Effector memory CD4-positive, alpha-beta T cell (primary cell): ENCODE measurements around the gene MUC4.
"Not testable (repeated sequence)": the region's sequence is repeated elsewhere in the genome, so short reads cannot be mapped to it uniquely, and the experiment has no call there.

Experiments
- DNase-seq, 3 donors: peaks; one replicate each; pipeline ENCODE4 v3.0.0-alpha.2; 2020
- H3K27ac ChIP-seq: 2 replicates; pipeline ENCODE4 v1.7.0; 2013; ENCODE audit warnings: mild to moderate bottlenecking, low read length, moderate library complexity; ENCODE audit not compliant: insufficient read depth, poor library complexity, severe bottlenecking
- H3K27me3 ChIP-seq: replicated peaks from 2 replicates; pipeline ENCODE4 v1.7.0; 2013; ENCODE audit warnings: mild to moderate bottlenecking, low read length; ENCODE audit not compliant: insufficient read depth, control insufficient read depth, poor library complexity, severe bottlenecking
- H3K36me3 ChIP-seq: 2 replicates; pipeline ENCODE4 v1.7.0; 2013; ENCODE audit warnings: mild to moderate bottlenecking, low read length, moderate library complexity; ENCODE audit not compliant: control insufficient read depth, insufficient read depth
- H3K4me1 ChIP-seq: 2 replicates; pipeline ENCODE4 v1.7.0; 2013; ENCODE audit warnings: low read length, mild to moderate bottlenecking; ENCODE audit not compliant: control insufficient read depth, insufficient read depth, poor library complexity, severe bottlenecking
- H3K4me3 ChIP-seq: 2 replicates; pipeline ENCODE4 v1.7.0; 2013; ENCODE audit warnings: low read length, low read depth, mild to moderate bottlenecking; ENCODE audit not compliant: insufficient read depth, poor library complexity, severe bottlenecking
- H3K9me3 ChIP-seq: 2 replicates; pipeline ENCODE4 v1.7.0; 2013; ENCODE audit warnings: mild to moderate bottlenecking, low read length, moderate library complexity; ENCODE audit not compliant: control insufficient read depth

MUC4 gene

DNA sequence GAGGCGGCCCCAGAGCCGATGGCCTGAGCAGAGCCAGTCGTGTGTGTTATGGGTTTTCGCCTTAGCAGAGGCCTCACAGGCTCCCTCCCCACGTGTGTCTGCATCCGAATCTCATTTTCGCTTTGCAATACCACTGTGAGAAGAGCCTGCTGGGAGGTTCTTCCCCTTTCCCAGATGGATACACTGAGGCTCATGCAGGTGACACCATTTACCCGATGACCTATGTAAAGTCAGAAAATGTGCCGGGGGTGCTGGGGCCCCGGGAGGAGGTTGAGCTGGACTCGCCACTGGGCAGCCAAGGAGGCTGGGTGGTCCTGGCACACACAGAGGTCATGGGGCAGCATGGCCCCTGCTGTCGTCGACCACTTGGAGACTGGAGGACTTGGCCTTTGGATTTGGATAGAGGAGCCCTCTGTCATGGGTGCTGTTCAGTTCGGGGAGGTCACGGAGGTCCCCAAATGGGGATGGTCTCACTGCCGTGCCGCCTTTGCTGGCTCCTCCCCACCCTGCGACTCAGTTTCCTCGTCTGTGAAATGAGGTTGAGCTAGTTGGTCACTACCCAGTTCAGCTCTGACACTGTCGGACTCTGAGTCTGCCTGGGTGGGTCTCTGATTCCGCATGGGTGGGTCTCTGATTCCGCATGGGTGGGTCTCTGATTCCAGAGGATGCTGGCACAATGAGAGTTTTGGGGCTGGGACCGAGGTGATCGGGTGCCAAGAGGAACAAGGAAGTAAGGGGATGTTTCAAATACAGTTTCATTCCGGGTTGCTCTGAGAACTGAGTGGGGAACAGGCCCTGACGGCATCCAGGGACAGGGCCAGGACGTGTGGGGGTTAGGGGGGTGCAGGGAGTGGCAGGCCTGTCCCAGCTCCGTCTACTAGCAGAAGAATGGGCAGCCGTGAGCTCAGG is 23.2 kb upstream of the MUC4 start:
- Histone ChIP-seq H3K27me3 (no peaks in the 10 kb centered on the region), H3K36me3 (no peaks in the 10 kb centered on the region), H3K4me1 (no peaks in the 10 kb centered on the region), H3K9me3 (no peaks in the 10 kb centered on the region), H3K27ac (no peak overlapping the region), H3K4me3 (no peak overlapping the region)
- DNase-seq, result no peak

DNA sequence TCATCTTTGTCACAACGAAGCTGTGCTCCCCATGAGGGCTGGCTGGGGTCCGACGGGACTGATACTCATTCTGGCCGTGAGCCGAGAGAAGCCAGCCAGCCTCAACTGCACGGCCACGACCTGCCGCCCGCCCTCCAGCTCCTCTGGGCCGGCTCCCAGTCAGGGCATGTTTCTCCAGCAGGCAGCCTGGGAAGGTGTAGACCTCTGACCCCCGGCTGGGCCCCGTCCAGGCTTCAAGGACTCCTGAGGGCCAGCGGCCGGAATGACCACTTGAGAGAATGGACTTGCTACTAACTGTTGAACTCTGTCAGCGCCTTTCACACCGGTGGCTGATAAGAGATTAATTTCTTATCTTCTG is 18.1 kb upstream of the MUC4 start:
- Histone ChIP-seq H3K36me3 (no peaks in the 10 kb centered on the region), H3K4me1 (no peaks in the 10 kb centered on the region), H3K27ac (no peak overlapping the region), H3K27me3 (no peaks in the 10 kb centered on the region), H3K9me3 (no peaks in the 10 kb centered on the region), H3K4me3 (no peak overlapping the region)
- no peak for DNase-seq

DNA sequence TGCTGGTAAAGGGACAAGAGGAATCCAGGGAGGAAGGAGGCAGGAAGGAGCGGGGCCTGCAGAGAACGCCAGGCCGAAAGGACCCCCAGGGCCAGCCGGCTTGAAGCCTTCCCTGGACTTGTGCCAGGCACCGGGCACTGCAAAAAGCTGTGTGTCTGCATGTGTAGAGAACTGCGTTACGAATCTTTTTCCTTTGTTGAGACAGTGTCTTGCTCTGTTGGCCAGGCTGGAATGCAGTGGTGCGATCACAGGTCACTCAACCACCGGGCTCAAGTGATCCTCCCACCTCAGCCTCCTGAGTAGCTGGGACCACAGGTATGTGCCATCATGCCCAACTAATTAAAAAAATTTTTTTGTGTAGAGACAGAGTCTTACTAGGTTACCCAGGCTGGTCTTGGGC is 17.0 kb upstream of the MUC4 start:
- Histone ChIP-seq H3K27ac (no peak overlapping the region), H3K4me3 (no peak overlapping the region), H3K36me3 (no peaks in the 10 kb centered on the region), H3K9me3 (no peaks in the 10 kb centered on the region), H3K4me1 (no peaks in the 10 kb centered on the region), H3K27me3 (peaks cover 2% of the 10 kb centered on the region)
- no peak for DNase-seq

DNA sequence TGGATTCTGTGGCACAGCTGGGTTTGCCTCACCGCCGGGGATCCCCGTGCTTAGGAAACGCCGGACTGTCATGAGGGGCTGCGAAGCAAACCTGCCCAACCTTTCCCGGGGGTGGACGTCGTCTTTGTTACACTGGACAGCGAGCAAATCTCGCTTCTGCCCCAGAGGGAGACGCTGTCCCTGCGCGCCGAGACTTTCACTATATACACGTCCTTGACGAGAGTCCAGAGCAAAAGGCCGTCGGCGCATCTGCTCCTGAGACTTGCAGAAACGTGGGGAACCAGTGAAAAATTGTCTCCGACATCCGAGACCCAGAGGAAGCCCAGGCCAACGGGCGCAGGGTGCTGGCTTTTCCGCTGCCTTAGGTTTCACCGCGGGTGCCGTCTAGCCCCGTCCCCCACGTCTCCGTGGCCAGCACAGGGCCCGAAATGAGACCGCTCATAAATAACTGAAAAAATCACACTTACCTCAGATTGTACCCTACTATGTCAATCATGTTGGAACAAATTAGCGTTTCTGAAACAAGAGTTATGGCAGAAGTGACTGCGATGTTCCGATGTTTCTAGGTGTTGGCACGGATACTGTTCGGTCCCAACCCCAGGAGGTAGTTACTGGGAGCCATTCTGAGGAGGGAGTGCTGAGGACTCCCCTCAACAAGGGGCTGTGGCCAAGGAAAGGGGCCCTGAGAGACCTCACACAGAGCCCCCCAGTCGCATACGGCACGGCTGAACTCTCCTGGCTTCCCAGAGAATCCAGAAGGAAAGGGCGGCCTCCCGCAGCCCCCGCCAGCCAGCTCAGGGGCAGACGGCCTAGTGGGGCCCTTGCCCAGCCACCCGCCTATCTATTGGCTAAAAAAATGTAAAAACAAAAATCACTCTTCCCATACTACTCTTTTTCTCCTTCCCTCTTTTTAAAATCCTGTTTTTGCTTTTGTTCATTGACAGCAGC is 14.4 kb upstream of the MUC4 start:
- no peak for DNase-seq
- H3K4me3 ChIP-seq, result no peak overlapping the region

DNA sequence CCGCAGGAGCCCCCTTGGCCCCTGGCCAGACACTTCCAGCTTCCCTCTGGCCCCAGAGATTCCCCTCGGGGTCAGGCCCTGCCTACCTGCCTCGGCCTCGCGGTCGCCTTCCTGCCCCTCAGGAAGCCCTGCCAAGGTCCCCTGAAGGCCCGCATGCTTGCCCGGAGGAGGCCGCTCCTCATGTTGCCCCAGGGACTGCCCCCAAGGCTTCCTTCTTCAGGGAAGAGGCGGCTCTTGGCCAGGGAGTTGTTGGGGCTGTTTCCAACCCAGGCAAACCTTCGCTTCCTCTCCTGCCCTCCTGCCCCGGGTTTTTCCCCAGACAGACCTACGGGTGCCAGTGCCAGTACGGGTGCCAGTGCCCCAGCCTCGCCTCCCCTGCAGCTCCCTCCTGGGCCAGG is 13.5 kb upstream of the MUC4 start:
- no peak overlapping the region for H3K27ac ChIP-seq

More for the DNA sequence above, 14.4 kb upstream of the MUC4 start:
- Histone ChIP-seq H3K27ac (no peak overlapping the region), H3K36me3 (no peaks in the 10 kb centered on the region), H3K9me3 (no peaks in the 10 kb centered on the region), H3K4me1 (no peaks in the 10 kb centered on the region), H3K27me3 (peaks cover 3% of the 10 kb centered on the region)

DNA sequence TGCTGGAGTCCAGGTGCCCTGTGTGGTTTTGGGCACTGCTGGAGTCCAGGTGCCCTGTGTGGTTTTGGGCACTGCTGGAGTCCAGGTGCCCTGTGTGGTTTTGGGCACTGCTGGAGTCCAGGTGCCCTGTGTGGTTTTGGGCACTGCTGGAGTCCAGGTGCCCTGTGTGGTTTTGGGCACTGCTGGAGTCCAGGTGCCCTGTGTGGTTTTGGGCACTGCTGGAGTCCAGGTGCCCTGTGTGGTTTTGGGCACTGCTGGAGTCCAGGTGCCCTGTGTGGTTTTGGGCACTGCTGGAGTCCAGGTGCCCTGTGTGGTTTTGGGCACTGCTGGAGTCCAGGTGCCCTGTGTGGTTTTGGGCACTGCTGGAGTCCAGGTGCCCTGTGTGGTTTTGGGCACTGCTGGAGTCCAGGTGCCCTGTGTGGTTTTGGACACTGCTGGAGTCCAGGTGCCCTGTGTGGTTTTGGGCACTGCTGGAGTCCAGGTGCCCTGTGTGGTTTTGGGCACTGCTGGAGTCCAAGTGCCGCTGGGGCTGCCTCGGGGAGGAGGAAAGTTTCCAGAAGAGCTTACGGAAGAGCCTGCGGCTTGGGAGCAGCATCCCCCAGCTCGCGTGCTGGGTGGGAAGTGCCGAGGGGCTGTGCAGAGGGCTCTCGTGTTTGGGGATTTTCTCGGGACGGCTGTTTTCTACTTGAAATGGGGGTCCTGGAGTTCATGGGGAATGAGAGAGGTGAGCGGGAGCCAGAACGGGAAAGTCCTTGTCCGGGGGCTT is 12.9 kb upstream of the MUC4 start:
- H3K4me3 ChIP-seq, H3K36me3 ChIP-seq, H3K9me3 ChIP-seq, H3K27ac ChIP-seq, H3K4me1 ChIP-seq, H3K27me3 ChIP-seq, DNase-seq: not testable (repeated sequence)

More for the DNA sequence above, 13.5 kb upstream of the MUC4 start:
- no peaks in the 10 kb centered on the region for H3K4me1 ChIP-seq
- peaks cover 3% of the 10 kb centered on the region for H3K27me3 ChIP-seq
- H3K4me3 ChIP-seq, result no peak overlapping the region
- no peaks in the 10 kb centered on the region for H3K9me3 ChIP-seq
- DNase-seq, result no peak
- H3K36me3 ChIP-seq, result no peaks in the 10 kb centered on the region

DNA sequence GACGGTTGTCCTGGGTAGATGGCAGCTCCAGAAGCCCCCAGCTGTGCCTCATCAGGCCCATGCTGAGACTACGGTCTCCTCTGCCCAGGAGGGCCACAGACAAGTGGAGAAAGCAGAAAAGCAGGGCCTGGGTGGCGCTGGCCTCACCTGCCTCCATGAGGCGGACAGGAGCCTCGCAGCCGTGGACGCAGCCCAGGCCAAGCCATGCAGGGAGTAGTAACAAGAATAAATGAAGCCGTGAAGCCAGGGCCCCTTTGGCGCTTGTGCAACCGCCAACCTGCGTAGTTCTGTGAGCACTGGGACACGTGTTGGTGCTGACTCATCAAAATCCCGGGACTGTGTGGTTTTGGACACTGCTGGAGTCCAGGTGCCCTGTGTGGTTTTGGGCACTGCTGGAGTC is 12.3 kb upstream of the MUC4 start:
- Histone ChIP-seq H3K36me3 (no peaks in the 10 kb centered on the region), H3K9me3 (no peaks in the 10 kb centered on the region), H3K27ac (no peak overlapping the region), H3K27me3 (peaks cover 3% of the 10 kb centered on the region), H3K4me1 (no peaks in the 10 kb centered on the region), H3K4me3 (no peak overlapping the region)
- DNase-seq, result no peak

DNA sequence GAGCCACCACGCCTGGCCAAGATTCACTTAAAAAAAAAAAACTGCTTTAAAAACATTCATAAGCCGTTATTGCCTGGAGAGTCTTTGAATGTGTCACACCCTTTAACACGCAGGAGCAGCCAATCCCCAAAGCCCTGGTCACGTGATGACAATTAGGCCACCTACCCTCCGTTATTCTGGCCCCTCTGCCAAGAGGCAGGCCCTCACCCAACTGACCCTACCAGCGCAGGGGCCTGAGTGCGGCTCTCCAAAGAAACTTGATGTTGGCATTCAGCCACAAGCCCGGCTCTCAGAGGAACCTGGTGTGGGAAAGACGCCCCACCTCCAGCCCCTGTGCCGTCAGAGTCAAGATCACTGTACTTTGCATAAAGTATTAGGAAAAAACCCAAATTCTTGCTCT is 11.6 kb upstream of the MUC4 start:
- no peak for DNase-seq
- Histone ChIP-seq H3K4me3 (no peak overlapping the region), H3K36me3 (no peaks in the 10 kb centered on the region), H3K27ac (no peak overlapping the region), H3K9me3 (no peaks in the 10 kb centered on the region), H3K27me3 (peaks cover 3% of the 10 kb centered on the region), H3K4me1 (no peaks in the 10 kb centered on the region)

DNA sequence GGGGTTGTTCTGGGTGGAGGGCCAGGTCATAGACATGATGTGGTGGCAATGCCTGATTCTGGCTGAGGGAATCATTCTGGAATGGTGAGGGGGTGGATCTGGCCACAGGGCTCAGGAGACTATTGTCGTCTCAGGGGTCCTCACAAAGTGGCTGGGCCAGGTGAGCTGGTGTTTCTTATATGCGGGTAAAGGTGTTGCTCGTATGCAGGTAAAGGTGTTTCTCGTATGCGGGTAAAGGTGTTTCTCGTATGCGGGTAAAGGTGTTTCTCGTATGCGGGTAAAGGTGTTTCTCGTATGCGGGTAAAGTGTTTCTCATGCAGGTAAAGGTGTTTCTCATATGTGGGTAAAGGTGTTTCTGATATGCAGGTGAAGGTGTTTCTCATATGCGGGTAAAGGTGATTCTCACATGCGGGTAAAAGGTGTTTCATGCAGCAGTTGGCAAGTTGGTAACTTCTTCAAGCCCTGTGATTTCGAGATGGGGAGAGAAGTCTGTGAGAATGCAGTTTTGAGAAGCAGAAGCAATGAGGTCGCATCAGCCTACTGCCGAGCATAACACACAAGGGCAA is 10.5 kb upstream of the MUC4 start:
- Histone ChIP-seq H3K9me3 (no peaks in the 10 kb centered on the region), H3K4me1 (no peaks in the 10 kb centered on the region), H3K27ac (no peak overlapping the region), H3K4me3 (no peak overlapping the region), H3K27me3 (peaks cover 3% of the 10 kb centered on the region), H3K36me3 (no peaks in the 10 kb centered on the region)
- no peak for DNase-seq
